Activated CD4-positive, alpha-beta T cell treated with anti-CD3 and anti-CD28 coated beads, Interleukin-10, Interleukin-2, amounts not matched to agents 100 ng/mL and 50 ng/mL, durations not matched to agents 16 hours and 8 hours (primary cell): ENCODE results near the gene TPCN2.

Experiments used
- DNase-seq: peaks from one replicate; pipeline ENCODE4 v3.0.0-alpha.2; 2020

Gene TPCN2

DNA sequence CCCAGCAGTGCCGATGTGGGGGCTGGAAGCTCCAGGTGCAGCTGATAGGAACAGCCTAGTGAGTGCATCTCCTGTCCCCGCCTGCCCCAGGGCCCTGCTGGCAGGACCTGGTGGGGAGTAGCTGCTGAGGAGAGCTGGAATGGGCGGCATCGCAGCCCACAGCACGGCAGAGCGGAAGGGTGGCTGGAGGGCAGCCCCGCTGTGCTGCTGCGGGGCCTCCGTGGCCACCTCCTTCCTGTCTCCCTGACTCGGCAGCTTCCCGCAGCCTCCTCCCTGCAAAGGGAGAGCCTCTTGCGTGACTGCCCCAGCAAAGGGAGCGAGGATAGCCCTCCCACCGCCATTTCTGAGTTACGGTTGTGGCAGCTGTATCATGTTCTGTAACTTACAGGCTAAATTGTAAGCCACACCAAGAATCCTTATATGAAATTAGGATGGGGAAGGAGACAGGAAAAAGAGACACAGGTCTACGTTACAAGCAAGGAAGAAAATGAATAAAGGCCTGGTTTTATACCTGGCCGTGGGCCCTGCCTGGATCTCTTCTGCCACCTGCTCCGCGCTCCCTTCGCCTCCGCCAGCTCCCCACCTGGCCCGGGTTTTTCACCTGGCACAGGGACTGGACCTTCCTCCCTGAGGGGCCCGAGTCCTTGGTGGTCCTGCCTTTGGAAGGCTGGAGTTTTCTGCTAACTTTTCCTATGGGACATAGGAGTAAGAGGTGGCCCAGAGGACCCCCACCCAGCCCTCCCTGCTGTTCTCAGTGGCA is 10.0 kb downstream of the TPCN2 start:
- DNase-seq = no peak

DNA sequence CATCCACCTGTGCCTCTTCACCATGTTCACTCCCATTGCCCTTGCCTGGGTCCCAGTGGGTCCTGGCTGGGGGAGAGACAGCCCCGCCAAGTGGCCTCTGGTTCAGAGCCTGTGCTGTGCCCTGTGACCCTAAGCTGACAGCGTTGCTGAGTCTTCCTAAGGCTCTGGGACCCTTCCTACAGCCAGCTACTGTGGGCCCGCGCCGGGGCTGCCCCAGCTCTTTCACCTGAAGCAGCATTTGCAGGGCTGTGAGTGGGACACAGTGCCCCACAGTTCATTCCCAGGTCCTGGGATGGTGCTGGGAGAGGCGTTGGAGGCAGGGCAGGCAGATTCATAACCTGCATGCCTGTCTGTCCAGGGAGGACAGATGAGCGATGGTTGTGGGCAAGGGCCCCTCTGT is 10.7 kb downstream of the TPCN2 start:
- DNase-seq = no peak

DNA sequence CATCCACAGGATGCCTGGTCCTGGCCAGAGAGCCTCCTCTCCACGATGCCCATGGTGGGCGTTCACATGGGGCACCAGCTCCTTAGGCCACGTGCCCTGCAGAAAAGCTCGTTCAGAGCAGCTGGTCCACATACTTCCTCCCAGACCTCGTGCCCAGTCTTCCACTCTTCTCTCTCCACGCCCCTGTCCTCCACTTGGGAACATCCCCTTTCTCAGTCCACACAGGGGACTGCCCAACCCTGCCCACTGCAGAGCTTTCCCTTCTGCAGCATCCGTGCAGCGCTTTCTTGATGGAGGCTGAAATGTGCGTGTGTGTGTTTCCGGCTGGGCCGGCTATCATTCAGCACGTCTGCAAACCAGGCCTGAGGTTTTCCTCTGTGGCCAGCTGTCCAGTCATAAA is 11.3 kb downstream of the TPCN2 start:
- DNase-seq = no peak

- DNase-seq = no peak
Observed at GRCh38 chr11:69060806-69061712, 12.3 kb downstream of the TPCN2 start.

GRCh38 chr11:69061713-69062053 is 13.0 kb downstream of the TPCN2 start:
- DNase-seq = no peak

GRCh38 chr11:69062169-69062855 is 13.6 kb downstream of the TPCN2 start:
- DNase-seq = no peak

DNA sequence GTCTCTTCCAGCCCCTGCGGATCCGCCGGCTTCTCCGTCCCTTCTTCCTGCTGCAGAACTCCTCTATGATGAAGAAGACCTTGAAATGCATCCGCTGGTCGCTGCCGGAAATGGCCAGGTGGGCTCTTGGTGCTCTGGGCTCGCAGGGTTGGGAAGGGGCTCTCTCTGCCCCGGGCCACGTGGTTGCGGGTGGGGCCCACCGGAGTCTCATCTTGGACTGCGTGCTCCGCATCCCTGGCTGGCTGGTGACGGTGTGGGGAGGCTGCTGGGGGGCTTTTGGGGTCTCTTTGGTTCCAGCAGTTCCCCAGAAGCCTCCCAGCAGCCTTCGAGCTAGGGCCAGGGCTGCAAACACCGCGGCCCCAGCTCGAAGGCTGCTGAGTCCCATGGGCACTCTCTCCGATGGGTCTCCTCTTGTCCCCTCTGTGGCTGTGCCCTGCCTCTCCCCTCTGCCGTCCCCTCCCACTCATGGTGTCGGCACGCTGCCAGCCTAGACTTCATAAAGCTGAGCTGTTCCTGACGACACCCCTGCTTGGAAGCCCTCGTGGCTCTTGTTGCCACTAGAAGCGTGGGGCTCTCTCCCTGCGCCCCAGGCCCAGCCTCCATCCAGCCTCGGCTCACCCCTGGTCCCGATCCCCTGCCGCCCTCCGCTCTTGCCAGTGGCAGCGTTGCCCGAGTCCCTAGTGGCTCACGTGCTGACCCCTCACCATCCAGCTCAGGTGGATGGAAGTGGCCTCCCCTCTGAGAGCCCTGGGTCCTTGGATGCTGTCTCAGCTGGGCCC is 14.3 kb downstream of the TPCN2 start:
- DNase-seq = no peak

GRCh38 chr11:69063652-69064260 is 15.0 kb downstream of the TPCN2 start:
- DNase-seq = no peak

DNA sequence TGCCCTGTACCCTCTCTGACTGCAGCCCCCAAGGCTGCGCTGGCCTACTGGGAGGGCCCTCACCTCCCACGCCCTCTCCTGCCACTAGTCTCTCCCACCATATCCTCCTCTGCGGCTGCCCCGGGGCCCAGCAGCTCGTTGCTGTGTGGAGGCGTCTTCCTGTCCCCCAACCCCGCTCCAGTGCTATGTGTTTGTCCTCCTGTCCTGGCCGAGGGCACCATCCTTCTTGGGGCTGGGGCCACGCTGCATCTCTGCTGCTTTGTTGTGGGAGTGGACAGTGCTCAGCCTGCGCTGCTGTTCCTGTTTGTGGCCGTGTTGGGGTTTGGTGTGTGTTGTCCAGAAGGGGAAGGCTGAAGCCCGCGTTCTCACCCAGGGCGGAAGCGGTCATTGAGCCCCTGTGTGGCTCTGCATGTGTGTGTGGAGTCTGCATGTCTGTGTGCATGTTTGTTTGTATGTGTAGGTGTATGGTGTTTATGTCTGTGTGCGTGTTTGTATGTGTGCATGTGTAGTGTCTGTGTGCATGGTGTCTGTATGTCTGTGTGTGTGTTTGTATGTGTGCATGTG is 15.7 kb downstream of the TPCN2 start:
- DNase-seq = no peak

GRCh38 chr11:69065147-69065710 is 16.5 kb downstream of the TPCN2 start:
- no peak for DNase-seq

DNA sequence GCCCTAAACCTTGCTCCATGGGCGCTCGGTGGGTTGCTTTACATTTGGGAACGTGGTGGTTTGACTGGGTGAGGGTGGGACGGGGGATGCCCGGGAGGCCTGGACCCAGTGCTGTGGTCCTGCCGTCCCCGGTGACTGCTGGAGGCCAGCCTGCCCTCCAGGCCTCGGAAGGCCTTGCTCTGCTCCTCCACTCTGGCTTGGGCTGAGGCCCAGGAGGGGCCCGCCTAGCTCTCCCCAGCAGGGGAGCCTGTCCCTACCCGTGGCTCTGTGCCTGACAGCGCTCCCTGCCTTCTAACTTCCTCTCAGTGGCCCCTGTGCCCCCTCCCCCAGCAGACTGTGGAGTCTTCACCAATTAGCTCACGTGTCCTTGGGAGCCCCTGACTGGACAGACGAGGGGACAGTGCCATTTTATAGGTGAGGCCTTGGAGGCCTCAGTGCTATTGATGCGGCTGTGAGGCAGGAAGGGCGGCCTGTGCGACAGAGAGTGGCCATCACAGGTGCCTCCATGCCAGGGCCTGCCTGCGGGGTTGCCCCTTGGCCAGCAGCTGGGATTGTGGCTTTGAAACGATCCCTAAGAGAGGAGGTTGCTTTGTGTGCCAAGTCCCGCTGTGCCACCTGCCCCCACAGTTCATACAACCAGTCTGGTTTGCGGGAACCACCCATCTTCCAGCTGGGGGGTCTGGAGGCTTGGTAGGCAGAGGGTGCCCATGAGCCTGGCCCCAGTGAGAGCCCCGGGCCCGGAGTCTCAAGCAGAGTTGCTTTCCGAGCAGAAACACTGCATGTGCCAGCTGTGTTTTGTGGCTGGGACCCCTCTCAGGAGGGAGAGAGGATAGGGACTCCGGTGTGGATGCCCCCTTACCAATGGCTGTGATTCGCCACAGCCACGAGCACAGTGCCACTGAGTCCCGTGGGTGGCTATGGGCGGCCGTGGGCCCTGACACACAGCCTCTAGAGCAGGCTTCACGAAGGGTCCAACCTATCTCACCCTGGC is 17.7 kb downstream of the TPCN2 start:
- DNase-seq = no peak

- no peak for DNase-seq
Observed at GRCh38 chr11:69067200-69067599, 18.5 kb downstream of the TPCN2 start.

DNA sequence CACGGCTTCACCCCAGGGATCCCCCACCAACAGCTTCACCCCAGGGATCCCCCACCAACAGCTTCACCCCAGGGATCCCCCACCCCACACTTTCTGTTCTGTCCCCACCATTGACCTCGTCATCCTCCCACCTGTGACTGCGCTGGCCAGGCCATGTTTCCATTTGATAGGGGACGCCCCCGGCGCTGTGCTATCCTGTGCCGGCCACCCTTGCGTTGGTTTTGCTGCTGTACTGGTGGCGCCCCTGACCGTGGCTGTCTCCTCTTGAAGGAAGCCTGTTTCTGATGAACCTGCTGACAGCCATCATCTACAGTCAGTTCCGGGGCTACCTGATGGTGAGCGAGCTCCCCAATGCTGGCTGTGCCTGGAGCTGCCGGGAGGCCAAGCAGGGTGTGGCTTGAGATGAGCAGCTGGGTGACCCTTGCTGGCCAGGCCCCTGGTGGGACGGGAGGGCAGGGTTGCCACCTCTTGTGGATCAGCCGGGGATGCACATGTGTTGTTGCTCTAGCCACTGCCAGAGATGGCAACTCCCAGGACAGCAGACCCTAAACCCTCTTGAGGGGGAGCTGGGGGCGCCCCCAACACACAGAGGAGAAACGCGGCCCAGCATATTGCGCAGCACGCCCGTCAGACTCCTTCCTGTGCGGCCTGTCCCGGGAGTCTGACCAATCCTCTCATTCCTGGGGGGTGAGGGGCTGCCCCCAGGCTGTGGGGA is 22.5 kb downstream of the TPCN2 start:
- no peak for DNase-seq

DNA sequence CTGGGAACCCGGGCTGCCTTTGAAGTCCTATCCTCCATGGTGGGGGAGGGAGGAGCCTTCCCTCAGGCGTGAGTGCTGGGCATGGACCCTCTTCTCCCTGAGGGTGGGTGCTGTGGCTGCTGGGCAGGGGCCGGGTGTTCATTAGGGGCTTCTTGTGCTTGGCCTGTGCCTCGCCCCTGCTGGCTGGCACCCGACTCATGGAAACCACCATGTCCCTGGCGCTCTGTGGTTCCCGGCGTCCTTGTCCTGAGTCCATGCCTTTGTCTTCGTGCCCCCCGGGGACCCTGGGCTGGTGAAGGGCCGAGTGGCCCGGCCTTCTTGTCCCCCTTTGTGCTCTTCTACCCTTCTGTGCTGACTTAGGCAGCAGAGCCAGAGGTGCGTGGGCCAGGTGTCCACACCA is 23.2 kb downstream of the TPCN2 start:
- DNase-seq = no peak

DNA sequence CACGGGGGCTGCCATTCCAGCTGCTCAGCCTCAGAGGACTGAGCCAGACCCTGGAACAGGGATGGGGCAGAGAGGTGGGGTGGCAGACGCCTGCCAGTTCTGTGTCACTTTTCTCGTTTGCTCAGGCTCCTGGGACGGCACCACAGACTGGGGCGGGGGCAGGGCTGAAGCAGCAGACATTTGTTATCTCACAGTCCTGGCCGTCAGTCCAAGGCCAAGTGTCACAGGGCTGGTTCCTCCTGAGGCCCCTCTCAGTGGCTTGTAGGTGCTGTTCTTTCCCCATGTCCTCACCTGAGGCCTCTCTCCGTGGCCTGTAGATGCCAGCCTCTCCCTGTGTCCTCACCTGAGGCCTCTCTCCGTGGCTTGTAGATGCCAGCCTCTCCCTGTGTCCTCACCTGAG is 24.7 kb downstream of the TPCN2 start:
- no peak for DNase-seq

- no peak for DNase-seq
Observed at GRCh38 chr11:69074375-69075140, 25.8 kb downstream of the TPCN2 start.

DNA sequence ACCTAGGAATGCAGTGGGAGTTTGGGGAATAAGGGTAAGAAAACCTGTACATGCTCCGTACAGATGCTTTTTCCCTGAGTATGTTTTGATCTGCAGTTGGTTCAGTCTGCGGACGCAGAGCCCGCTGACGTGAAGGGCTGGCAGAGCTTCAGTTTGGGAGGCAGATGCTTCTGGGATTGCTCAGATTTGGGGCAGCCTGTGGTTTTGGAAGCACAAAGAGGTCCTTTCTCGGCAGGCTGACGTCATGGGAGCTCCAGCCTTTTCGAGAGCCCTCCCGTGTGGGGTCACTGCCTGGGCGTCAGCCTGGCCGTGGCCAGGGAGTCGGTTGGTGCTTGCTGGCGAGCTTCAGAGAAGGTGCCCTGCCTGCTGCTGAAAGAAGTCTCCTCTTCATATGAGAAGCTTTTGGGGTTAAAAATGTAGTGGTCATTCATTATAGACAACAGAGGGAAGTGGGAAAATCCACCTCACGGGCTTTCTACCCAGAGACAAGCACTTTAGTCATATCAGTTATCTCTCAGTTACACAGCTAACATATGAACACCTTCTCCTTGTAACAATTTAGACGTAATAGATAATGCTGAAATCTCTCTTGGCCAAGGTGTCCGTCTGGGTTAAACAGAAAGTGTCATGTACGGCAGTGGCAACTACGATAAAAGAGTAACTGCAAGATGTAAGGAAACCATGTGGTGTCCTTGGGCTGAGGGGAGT is 26.8 kb downstream of the TPCN2 start:
- DNase-seq = no peak

- DNase-seq = no peak
Observed at GRCh38 chr11:69076129-69076791, 27.5 kb downstream of the TPCN2 start.
